ENCODE measurements around the gene SAA2. TPM values are rescaled to one million over a fixed set of nuclear protein-coding genes. Genes with fewer than 3 reads are reported as not detected.
"Not testable (repeated sequence)": the region's sequence is repeated elsewhere in the genome, so short reads cannot be mapped to it uniquely, and the experiment has no call there.

SAA2 gene
- total RNA-seq, 1 experiment from 2014 or later: 1.2 TPM

- intact Hi-C loops (cut with micrococcal nuclease; ENCODE audit: unreplicated experiment): loop anchor here (5.0 kb wide), 2 partner anchors 86 to 211 kb away; no protein-coding TSS in a partner anchor
These were observed 44.7 kb downstream of the SAA2 start for GRCh38 chr11:18203723-18204122.

GRCh38 chr11:18197738-18198137, 50.7 kb downstream of the SAA2 start:
- H3K36me3 ChIP-seq (ENCODE audit: insufficient read depth, low read length, poor library complexity, severe bottlenecking); intact Hi-C loops (cut with micrococcal nuclease; ENCODE audit: unreplicated experiment); H3K4me3 ChIP-seq (ENCODE audit: low read depth, low read length, poor library complexity, severe bottlenecking); BruUV-seq (replicated peaks); H3K4me1 ChIP-seq (ENCODE audit: insufficient read depth, low read length, poor library complexity, severe bottlenecking); POLR2A ChIA-PET (ENCODE audit: low non-redundant PET); H3K27ac ChIP-seq (ENCODE audit: low read depth, low read length, poor library complexity, severe bottlenecking); DNase-seq (ENCODE audit: low spot score); CTCF ChIA-PET; H3K9me3 ChIP-seq (ENCODE audit: low read depth, low read length, poor library complexity, severe bottlenecking); H3K27me3 ChIP-seq (replicated peaks; ENCODE audit: insufficient read depth, low read depth, low read length, poor library complexity): not testable (repeated sequence)

More at GRCh38 chr11:18203723-18204122, 44.7 kb downstream of the SAA2 start:
- ChIA-PET CTCF (interaction anchor here (0.5 to 1.6 kb wide), 7 partner anchors 33 to 473 kb away, joined by 3 to 17 read pairs (median 3); partner anchors contain the start of gene SAAL1), POLR2A (ENCODE audit: low non-redundant PET) (no interaction called here)
- Histone ChIP-seq H3K27ac (ENCODE audit: low read depth, low read length, poor library complexity, severe bottlenecking) (no peak overlapping the region), H3K9me3 (ENCODE audit: low read depth, low read length, poor library complexity, severe bottlenecking) (no peaks in the 10 kb centered on the region), H3K36me3 (ENCODE audit: insufficient read depth, low read length, poor library complexity, severe bottlenecking) (no peaks in the 10 kb centered on the region), H3K4me1 (ENCODE audit: insufficient read depth, low read length, poor library complexity, severe bottlenecking) (no peaks in the 10 kb centered on the region), H3K27me3 (replicated peaks; ENCODE audit: insufficient read depth, low read depth, low read length, poor library complexity) (no peaks in the 10 kb centered on the region), H3K4me3 (ENCODE audit: low read depth, low read length, poor library complexity, severe bottlenecking) (no peak overlapping the region)
- TF ChIP-seq EZH2 (IDR thresholded peaks at IDR 0.05; ENCODE audit: borderline replicate concordance, low read depth, low read length, poor library complexity, severe bottlenecking): no peak
- peak; percentile 64 for TF ChIP-seq CTCF (conservative IDR thresholded peaks at IDR 0.05; ENCODE audit: low read depth, low read length)
- BruUV-seq (replicated peaks): no TSS peak
- peak; percentile 58 for DNase-seq (ENCODE audit: low spot score)

GRCh38 chr11:18196532-18196931, 51.9 kb downstream of the SAA2 start:
- POLR2A ChIA-PET (ENCODE audit: low non-redundant PET): no interaction called here
- H3K36me3 ChIP-seq (ENCODE audit: insufficient read depth, low read length, poor library complexity, severe bottlenecking): no peaks in the 10 kb centered on the region
- H3K27ac ChIP-seq (ENCODE audit: low read depth, low read length, poor library complexity, severe bottlenecking): no peak overlapping the region
- no peak for TF ChIP-seq EZH2 (IDR thresholded peaks at IDR 0.05; ENCODE audit: borderline replicate concordance, low read depth, low read length, poor library complexity, severe bottlenecking)
- no peak for TF ChIP-seq CTCF (conservative IDR thresholded peaks at IDR 0.05; ENCODE audit: low read depth, low read length)
- BruUV-seq (replicated peaks): no TSS peak
- H3K4me3 ChIP-seq (ENCODE audit: low read depth, low read length, poor library complexity, severe bottlenecking): no peak overlapping the region
- CTCF ChIA-PET: no interaction called here
- no peaks in the 10 kb centered on the region for H3K9me3 ChIP-seq (ENCODE audit: low read depth, low read length, poor library complexity, severe bottlenecking)
- peaks cover 3% of the 10 kb centered on the region for H3K27me3 ChIP-seq (replicated peaks; ENCODE audit: insufficient read depth, low read depth, low read length, poor library complexity)
- no peak for DNase-seq (ENCODE audit: low spot score)
- no peaks in the 10 kb centered on the region for H3K4me1 ChIP-seq (ENCODE audit: insufficient read depth, low read length, poor library complexity, severe bottlenecking)
- intact Hi-C loops (cut with micrococcal nuclease; ENCODE audit: unreplicated experiment): no loop called here

Other genes with a start within 250 kb of the SAA2 start
- gene SERGEF, start 235.6 kb downstream of the SAA2 start, total RNA-seq (2021): 15.2 and 16.7 TPM in 2 replicates
- gene TPH1, start 202.4 kb downstream of the SAA2 start, total RNA-seq (2021): 0.21 and 0.24 TPM in 2 replicates
- 37.7 and 39.5 TPM in 2 replicates for gene SAAL1, start 142.6 kb downstream of the SAA2 start, total RNA-seq (2021)
- gene MRGPRX3, start 116.1 kb downstream of the SAA2 start, total RNA-seq (2021): not detected in 2 replicates
- gene MRGPRX4, start 75.8 kb downstream of the SAA2 start, total RNA-seq (2021): not detected in 2 replicates
- not detected in 2 replicates for gene SAA4, start 11.9 kb downstream of the SAA2 start, total RNA-seq (2021)
- gene SAA1, start 17.6 kb upstream of the SAA2 start, total RNA-seq (2021): 0.63 TPM in 1 of 2 replicates, not detected in the other
- gene HPS5, start 73.5 kb upstream of the SAA2 start, total RNA-seq (2021): 17.7 and 18.9 TPM in 2 replicates
- gene GTF2H1, start 73.9 kb upstream of the SAA2 start, total RNA-seq (2021): 46.9 and 56.2 TPM in 2 replicates
- 613 and 715 TPM in 2 replicates for gene LDHA, start 145.9 kb upstream of the SAA2 start, total RNA-seq (2021)
- gene LDHC, start 163.7 kb upstream of the SAA2 start, total RNA-seq (2021): not detected in 2 replicates
- gene LDHAL6A, start 207.2 kb upstream of the SAA2 start, total RNA-seq (2021): not detected in 2 replicates

Measured in A673 (cell line).